Keratinocyte (primary cell): ENCODE results near the gene EPB41L2.

Source experiments
- EZH2 ChIP-seq: IDR thresholded peaks from one replicate; pipeline ENCODE4 v1.6.1; 2012; ENCODE audit warnings: inconsistent platforms, mild to moderate bottlenecking, low read length, moderate library complexity
- TF ChIP-seq, protein P1 (sequence below), 3 experiments: IDR thresholded peaks in 1 of 3; conservative IDR thresholded peaks in 1 of 3; optimal IDR thresholded peaks in 1 of 3; 2 replicates in 2 of 3; 3 replicates in 1 of 3; pipeline versions ENCODE3 to v1.5.1; 2011; ENCODE audit warnings: low read length in 3 of 3, mild to moderate bottlenecking in 3 of 3, moderate library complexity in 2 of 3, control low read depth in 1 of 3, inconsistent platforms in 1 of 3; ENCODE audit not compliant: insufficient read depth in 2 of 3; ENCODE audit errors: extremely low read depth in 1 of 3

DNA sequence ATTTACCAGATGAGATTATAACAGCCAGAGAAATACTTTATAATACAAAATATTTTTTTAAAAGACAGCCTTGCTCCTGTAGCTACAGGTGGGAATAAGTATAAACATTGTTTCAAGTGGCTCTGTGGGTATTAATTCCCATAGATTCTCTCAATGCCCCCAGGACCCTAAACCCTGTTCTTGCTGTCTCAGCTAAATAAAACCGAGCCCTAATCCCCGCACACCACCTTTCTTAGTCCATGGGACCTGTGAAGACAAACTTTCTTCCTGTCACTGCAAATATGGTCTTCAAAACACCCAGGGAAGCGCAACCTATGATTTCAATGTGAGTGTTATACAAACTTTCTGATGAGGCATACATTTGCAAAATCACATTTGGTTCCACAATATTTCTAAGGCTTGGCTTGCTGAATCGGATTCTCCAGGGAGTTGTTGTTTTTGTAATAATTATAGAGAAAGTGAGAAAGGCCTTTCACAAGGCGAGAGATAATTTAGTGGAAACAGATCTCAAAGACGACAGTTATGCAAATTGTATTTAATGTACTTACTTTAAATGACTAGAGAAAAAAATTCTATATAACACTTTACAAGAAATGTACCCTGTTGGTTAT, 224.7 kb downstream of the EPB41L2 start:
- TF ChIP-seq, protein P1, sequence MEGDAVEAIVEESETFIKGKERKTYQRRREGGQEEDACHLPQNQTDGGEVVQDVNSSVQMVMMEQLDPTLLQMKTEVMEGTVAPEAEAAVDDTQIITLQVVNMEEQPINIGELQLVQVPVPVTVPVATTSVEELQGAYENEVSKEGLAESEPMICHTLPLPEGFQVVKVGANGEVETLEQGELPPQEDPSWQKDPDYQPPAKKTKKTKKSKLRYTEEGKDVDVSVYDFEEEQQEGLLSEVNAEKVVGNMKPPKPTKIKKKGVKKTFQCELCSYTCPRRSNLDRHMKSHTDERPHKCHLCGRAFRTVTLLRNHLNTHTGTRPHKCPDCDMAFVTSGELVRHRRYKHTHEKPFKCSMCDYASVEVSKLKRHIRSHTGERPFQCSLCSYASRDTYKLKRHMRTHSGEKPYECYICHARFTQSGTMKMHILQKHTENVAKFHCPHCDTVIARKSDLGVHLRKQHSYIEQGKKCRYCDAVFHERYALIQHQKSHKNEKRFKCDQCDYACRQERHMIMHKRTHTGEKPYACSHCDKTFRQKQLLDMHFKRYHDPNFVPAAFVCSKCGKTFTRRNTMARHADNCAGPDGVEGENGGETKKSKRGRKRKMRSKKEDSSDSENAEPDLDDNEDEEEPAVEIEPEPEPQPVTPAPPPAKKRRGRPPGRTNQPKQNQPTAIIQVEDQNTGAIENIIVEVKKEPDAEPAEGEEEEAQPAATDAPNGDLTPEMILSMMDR (optimal IDR thresholded peaks at IDR 0.05 in 1 of 3, IDR thresholded peaks at IDR 0.05 in 1 of 3, conservative IDR thresholded peaks at IDR 0.05 in 1 of 3; ENCODE audit: extremely low read depth in 1 of 3, insufficient read depth in 2 of 3, low read length in 3 of 3) = no peak
- no peak for TF ChIP-seq EZH2
